HG03575 (cell line): ENCODE results near the gene CRYL1.

Experiments used
- ATAC-seq: cut with Tn5 transposase; IDR thresholded peaks from one replicate; pipeline ENCODE4 v1.9.1; 2021; ENCODE audit not compliant: unreplicated experiment, insufficient number of reproducible peaks, low FRiP score; ENCODE audit errors: extremely low read depth

The CRYL1 gene

GRCh38 chr13:20411638-20412342, 113.9 kb downstream of the CRYL1 start:
- peak; percentile 83 for ATAC-seq

DNA sequence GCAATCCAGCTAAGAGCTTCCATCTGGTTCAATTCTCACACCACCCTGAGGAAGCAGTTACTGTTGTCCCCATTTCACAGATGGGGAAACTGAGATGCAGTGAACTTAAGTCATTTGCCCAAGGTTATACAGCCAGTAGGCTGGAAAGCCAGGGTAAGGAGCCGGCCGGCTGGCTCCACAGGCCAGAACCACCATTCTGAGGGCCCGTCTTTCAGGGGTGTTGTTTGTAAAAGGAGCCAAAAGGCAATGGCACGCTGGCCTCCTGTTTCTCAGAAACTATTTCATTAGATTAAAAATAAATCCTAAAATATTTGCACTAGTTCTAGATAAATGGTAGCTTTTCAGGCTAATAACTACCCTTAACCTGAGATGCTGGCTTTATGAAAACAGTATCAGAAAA, 114.9 kb downstream of the CRYL1 start:
- ATAC-seq, result no peak

DNA sequence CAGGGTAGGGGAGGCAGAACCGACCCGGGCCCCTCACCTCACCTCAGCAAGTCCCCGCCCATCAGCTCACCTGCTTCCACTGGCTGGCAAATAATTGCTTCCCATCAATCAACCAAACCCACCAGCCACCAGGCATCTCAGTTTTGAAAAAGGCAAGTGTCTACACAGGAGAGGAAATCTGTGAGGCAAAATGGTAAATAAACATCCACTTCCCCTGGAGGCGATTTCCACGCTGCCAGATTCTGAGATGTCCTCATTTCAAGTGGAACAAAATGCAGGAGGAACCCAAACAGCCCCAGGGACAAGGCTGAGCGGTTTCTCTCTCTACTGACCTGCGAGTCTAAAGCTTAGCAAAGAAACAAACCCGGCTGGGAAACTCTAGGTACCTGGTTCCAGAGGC, 117.5 kb downstream of the CRYL1 start:
- ATAC-seq, result no peak

DNA sequence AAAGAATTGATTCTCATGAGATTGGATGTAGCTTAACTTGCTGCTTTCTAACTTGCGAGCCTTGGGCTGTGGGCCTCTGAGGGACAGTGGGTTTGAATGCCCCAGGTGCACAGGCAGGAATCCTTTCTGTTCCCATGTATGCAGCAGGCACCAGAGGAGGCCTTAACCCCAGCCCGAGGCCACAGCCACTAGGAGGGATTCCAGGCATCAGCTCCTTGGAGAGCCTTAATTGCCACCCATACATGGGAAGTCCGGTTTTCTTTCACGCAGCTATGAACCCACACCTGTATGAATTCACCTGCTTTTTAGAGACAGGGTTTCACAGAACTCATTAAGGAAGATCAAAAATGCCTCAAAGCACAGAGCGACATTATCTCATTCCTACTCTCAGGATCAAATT, 117.9 kb downstream of the CRYL1 start:
- no peak for ATAC-seq

DNA sequence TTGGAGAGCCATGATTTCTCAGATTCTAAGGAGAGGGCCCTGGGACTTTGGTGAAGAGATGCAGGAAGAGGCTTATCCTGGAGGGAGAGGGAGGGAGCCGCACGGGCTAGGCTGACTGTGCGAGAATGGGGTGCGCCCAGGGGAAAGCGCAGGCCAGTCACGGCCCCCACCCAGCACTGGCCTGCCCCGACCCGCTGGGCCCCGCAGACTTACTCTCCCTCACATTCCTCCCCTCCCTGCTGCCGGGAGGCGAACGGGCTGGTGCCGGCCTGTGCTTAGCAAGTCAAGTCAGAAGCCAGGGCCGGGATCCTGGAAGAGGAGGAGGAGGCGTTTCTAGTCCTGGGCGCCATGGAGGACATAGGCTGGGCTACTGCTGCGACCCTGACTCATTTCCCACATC, 120.0 kb downstream of the CRYL1 start:
- ATAC-seq, result no peak

GRCh38 chr13:20404488-20405222, 121.0 kb downstream of the CRYL1 start:
- ATAC-seq, result no peak

DNA sequence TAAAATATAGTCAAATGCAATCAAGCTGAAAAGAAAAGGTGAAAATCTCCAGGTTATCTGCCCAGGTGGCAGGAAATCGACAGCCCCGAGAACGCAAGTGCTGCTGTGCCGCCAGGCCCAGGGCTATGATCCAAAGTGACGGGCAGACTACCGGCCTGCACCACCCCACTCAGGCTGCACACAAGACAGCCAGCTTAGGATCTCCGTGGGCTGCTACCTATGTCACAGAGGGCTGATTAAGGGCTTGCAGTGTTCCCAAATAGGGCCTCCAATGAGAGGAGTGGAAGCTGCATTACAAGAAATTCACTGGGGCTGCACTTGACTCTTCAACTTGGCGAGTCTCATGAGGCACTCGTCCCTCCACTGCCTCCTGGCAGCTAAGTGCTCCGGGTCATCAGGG, 121.8 kb downstream of the CRYL1 start:
- ATAC-seq, result no peak

DNA sequence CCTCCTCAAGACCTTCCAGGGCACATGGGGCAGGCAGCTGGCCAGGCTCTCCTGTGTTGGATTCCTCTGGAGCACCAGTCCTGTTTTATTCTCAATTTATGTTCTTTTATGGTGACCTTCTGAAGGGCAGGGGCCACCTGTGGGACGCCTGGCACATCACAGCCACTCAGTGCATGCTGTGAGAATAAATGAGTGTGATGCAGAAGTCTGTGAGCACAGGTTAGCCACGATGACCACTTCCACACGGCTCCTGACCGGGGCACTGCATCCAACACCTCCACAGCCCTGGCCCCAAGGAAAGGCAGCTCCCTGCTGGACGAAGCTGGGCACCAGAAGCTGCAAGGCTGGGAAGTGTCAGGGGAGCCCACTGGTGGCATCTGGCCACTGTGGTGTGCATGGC, 122.8 kb downstream of the CRYL1 start:
- no peak for ATAC-seq

GRCh38 chr13:20401931-20402856, 123.5 kb downstream of the CRYL1 start:
- no peak for ATAC-seq

- ATAC-seq, result no peak
Measured at GRCh38 chr13:20401531-20401930, 124.1 kb downstream of the CRYL1 start.

GRCh38 chr13:20400774-20401173, 124.9 kb downstream of the CRYL1 start:
- ATAC-seq, result no peak

DNA sequence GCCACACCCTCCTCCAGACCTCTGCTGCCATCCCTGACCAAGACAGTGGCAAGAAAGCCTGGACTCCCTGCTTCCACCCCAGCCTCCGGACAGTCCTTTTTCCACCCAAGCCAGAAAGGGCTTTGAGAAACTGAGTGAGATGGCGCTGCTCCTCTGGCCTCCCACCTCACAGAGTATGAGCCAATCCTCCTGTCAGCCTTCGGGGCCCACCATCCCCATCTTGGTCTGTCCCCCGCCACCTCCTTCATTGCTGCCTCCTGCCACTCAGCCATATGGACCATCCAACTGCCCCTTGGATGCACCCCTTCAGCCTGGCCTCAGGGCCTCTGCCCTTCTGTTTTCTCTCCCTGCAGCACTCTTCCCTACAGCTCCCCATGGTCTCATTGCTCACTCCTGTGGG, 125.7 kb downstream of the CRYL1 start:
- ATAC-seq, result no peak

GRCh38 chr13:20399515-20399914, 126.1 kb downstream of the CRYL1 start:
- ATAC-seq, result no peak

- ATAC-seq, result no peak
Measured at GRCh38 chr13:20398459-20398858, 127.2 kb downstream of the CRYL1 start.

- ATAC-seq, result no peak
Measured at GRCh38 chr13:20397896-20398295, 127.8 kb downstream of the CRYL1 start.

DNA sequence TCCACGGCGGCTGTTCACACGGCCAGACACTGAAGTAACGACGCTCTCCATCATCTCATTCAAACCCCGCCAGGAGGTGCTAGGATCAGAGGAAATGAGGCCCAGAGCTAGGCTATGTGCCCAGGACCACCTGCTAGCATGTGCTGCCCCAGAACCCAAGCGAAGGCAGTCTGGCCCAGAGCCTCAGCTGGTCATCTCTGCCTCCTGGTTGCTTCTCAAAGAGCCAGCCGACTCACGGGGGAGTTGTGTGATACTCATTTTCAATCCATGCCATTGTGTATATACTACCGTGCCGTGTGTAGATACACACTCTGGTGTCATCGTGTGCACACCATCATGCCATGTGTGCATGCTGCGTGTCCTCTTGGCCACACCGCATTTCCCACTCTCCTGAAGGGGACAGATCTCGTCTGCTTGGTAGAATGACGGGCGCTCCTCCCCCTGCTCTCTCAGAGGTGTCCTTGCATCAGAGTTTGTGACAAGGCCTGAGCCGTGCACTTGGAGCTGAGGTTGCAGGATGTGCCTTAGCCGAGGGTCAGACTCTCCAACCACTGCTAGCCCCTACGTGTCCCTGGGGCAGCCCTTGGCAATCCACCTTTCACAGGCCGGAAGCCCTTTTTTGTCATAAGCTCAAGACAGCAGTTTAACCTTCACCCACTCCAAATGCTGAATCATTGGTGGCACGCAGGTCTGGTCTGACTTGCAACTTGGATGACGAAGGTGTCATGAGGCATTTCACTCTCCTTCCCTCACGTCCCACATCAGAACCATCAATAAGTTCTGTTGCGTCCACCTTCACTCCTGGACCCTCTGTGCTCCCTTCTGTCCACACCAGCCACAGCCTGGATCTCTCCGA, 130.4 kb downstream of the CRYL1 start:
- ATAC-seq, result no peak

- ATAC-seq, result no peak
Measured at GRCh38 chr13:20394506-20394905, 131.2 kb downstream of the CRYL1 start.

- ATAC-seq, result no peak
Measured at GRCh38 chr13:20394169-20394501, 131.5 kb downstream of the CRYL1 start.
